Measurements from ENCODE around the gene ABLIM1. TPM values are rescaled to one million over a fixed set of nuclear protein-coding genes. Genes with fewer than 3 reads are reported as not detected.

ABLIM1 gene
- total and polyA plus RNA-seq, 2 of the 13 experiments (the other 11 are each of a cell fraction or from before 2014, with no cell fraction given), result 59.4 to 92.7 TPM

GRCh38 chr10:114400091-114400490 lies 258.0 kb downstream of the ABLIM1 start (continued):
- TF ChIP-seq FOXP4 (CRISPR knock-in tag; IDR thresholded peaks at IDR 0.05) (no peak), ZNF775 (CRISPR knock-in tag; IDR thresholded peaks at IDR 0.05; ENCODE audit: borderline replicate concordance) (no peak), ATF7-NPFF (CRISPR knock-in tag; IDR thresholded peaks at IDR 0.05; ENCODE audit: low read depth) (no peak), TBX3 (IDR thresholded peaks at IDR 0.05; ENCODE audit: borderline replicate concordance) (no peak), ATAD3A (CRISPR knock-in tag; IDR thresholded peaks at IDR 0.05) (no peak), TERF1 (CRISPR knock-in tag; IDR thresholded peaks at IDR 0.05) (no peak), SNAPC2 (CRISPR knock-in tag; IDR thresholded peaks at IDR 0.05) (no peak), BATF2 (CRISPR knock-in tag; IDR thresholded peaks at IDR 0.05) (no peak), YEATS2 (CRISPR knock-in tag; IDR thresholded peaks at IDR 0.05; ENCODE audit: borderline replicate concordance) (no peak)

GRCh38 chr10:114399576-114399975 lies 258.5 kb downstream of the ABLIM1 start:
- no peak overlapping the region for H2AFZ ChIP-seq (ENCODE audit: low read length)
- no peaks in the 10 kb centered on the region for H3K79me2 ChIP-seq (ENCODE audit: insufficient read depth, low read length)
- DNase-seq (ENCODE audit: low spot score) (no peak), ATAC-seq (no peak), FAIRE-seq (no peak)
- H3K9ac ChIP-seq (ENCODE audit: insufficient read depth, low read depth, low read length), result no peak overlapping the region
- in situ Hi-C loops (cut with HindIII; ENCODE audit: extremely low pct_ligation_motif_present, low pct_unique_long_range_greater_than_20kb) (no loop called here), intact Hi-C loops (cut with micrococcal nuclease; ENCODE audit: unreplicated experiment) (no loop called here)
- ChIA-PET CTCF (ENCODE audit: low intra/inter-chr PET ratio, low total read pairs) (no interaction called here), POLR2A (no interaction called here)
- H3K27me3 ChIP-seq (ENCODE audit: control insufficient read depth in 1 of 2, insufficient read depth in 2 of 2, low read length in 2 of 2), result peaks cover 13 to 74% of the 10 kb centered on the region in 2 experiments
- H3K9me3 ChIP-seq (ENCODE audit: low read length), result no peaks in the 10 kb centered on the region
- no peaks in the 10 kb centered on the region for H4K20me1 ChIP-seq (ENCODE audit: insufficient read depth, low read length)
- no TSS peak for BruUV-seq (replicated peaks)
- no peaks in the 10 kb centered on the region for H3K36me3 ChIP-seq (replicated peaks in 1 of 2; ENCODE audit: control insufficient read depth in 1 of 2, insufficient read depth in 2 of 2, low read length in 2 of 2)
- H3K4me1 ChIP-seq (ENCODE audit: insufficient read depth, low read length), result no peaks in the 10 kb centered on the region
- H3K4me3 ChIP-seq (replicated peaks in 1 of 3; ENCODE audit: insufficient read depth in 1 of 3, low read depth in 2 of 3, low read length in 3 of 3), result no peak overlapping the region
- WGBS (ENCODE audit: low lambda C conversion rate), result 4% methylated on average over 6 of the region's 6 CpGs
- no peak overlapping the region for H3K4me2 ChIP-seq (ENCODE audit: low read depth, low read length)
- H3K27ac ChIP-seq (ENCODE audit: extremely low read length, insufficient read depth, low read length), result no peak overlapping the region
- TF ChIP-seq TERF1 (CRISPR knock-in tag; IDR thresholded peaks at IDR 0.05) (no peak), PREB (CRISPR knock-in tag; IDR thresholded peaks at IDR 0.05) (no peak), MYNN (CRISPR knock-in tag; IDR thresholded peaks at IDR 0.05; ENCODE audit: low read depth) (no peak), AGO2 (optimal IDR thresholded peaks at IDR 0.05; ENCODE audit: low read depth, low read length) (no peak), CENPX (CRISPR knock-in tag; IDR thresholded peaks at IDR 0.05) (no peak), ZNF33A (CRISPR knock-in tag; IDR thresholded peaks at IDR 0.05; ENCODE audit: borderline replicate concordance) (no peak)

Measured in HepG2 (cell line).